Hindlimb muscle (tissue), 1 donor: ENCODE data around the gene C9. TPM values are rescaled to one million over a fixed set of nuclear protein-coding genes. Genes with fewer than 3 reads are reported as not detected.
"Not testable (repeated sequence)": the region's sequence is repeated elsewhere in the genome, so short reads cannot be mapped to it uniquely, and the experiment has no call there.

Experiments
- DNase-seq: peaks from one replicate; pipeline ENCODE4 v3.0.0-alpha.2; 2013
- polyA plus RNA-seq: library from polyadenylated mRNA; unstranded; fragments of 120-200 nt; gene quantifications from one replicate; pipeline ENCODE4 v1.2.1, GENCODE V29; 2013; ENCODE audit not compliant: insufficient read length

The C9 gene
- polyA plus RNA-seq = 0.34 TPM

GRCh38 chr5:39364367-39364766, at the start of gene C9:
Gene C9 (minus strand): TSS chr5:39364495. CDS start chr5:39364464, 31 bp downstream.
- DNase-seq = no peak

GRCh38 chr5:39413771-39414170, 49.5 kb upstream of the C9 start:
- no peak for DNase-seq

DNA sequence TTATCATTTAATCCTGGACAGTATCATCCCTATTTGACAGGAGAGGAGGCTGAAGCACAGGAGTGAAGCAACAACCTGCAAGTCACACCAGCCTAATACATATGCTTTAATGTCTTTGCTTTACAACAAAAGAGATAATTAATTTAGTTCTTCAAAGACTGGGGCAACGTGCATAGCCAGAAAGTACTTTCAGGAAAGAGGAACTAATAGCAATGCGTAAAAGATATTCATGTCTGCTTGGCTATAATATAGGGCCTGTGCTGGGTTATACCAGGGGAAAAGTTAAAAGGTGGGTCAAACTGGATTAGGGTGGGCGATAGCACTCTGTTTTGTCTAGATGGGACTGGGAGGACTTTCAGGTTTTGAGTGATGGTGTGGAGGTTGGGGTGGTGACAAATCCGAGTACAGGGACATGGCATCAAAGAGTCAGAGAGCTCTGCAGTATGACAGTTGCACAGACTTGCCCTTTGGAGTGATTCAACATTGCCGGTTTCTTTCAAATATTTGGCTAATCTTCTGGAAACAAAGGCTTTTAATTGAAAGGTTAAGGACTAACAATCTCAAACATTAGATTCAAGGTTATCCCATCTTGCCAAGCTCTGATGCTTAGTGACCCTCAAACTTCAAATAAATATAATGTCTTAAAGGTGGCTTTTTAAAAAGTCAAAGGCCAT, 48.6 kb upstream of the C9 start:
- no peak for DNase-seq

- DNase-seq = no peak
Measured at GRCh38 chr5:39411985-39412384, 47.7 kb upstream of the C9 start.

DNA sequence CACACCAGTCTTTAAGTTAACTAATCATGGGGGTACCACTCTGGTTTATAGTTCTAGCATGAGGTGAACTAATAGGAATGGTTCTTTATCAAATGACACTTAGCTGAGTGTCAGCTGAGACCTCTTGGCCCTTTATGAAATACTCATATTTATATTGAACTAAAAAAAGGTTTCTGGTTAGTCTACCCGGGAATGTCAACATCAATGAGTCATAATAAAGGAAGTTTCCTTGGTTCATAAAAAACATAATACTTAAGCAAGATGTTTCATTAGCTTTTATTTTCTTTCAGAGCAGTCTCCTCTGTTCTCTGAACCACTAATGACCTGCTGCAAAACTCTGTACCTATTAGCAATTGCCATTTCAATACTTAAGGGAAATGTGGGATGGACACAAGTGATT, 46.8 kb upstream of the C9 start:
- no peak for DNase-seq

DNA sequence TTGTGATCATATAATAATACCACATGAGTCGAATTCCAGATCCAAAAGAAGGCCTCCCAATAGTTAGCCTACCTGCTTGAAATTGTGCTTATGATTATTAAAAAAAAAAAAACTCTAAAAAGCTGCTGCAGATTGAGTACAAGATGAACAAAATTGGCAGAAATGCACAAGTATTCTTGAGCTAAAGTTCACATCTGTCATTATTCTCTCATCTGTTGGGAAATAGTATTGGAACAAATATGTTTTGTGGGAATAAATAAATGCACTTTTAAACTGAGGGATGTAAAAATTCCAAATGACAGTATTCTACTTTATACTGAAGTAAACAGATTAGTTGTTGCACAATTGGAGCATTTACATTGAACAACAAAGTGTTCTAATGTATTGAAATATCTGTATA, 44.7 kb upstream of the C9 start:
- DNase-seq = no peak

DNA sequence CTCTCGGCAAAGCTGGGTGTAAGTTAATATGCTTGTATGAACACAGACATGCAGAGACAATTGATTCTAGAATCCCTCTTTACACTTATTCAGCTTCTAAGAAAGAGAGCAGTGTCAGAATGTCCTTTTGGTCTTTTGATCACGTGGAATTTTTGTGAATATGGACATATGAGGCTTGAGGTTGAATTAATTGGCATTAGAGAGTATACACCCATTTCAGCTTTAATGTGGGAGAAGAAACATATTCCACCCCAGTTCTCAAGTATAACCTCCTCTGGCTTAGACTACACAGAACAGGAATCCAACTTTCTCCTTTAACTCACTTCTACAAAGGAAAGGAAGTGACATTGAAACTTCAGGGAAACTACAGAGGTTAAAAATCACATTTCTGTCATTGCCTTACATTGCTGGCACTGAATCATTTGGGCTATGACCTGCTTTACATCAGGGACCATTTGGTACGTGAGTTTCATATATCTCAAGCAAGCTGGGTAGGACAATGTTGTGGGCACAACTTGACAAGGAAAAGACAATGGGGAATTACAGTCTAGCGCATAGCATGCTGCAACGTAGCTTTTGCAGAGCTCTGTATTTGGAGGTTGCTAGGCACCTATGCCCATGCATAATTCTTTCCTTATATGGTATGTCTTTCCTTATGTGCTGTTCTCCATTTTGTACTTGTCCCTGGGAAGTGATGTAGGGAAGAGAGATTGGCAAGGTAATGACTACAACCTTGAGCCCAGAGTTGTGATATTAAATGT, 41.0 kb upstream of the C9 start:
- no peak for DNase-seq

GRCh38 chr5:39403761-39404160, 39.5 kb upstream of the C9 start:
- DNase-seq = not testable (repeated sequence)

DNA sequence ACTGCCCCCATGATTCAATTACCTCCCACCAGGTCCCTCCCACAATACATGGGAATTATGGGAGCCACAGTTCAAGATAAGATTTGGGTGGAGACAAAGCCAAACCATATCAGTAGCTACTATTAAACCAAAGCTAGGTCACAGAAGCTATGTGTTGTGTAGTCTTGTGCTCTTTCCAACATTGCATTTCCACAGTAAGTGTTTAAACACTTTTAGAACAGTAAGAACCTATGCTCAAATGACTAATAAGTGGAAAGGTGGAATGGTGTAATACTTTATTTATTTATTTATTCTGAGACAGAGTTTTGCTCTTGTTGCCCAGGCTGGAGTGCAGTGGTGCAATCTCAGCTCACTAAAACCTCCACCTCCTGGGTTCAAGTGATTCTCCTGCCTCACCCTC, 37.8 kb upstream of the C9 start:
- DNase-seq = not testable (repeated sequence)

- DNase-seq = no peak
Measured at GRCh38 chr5:39400713-39401578, 36.7 kb upstream of the C9 start.

DNA sequence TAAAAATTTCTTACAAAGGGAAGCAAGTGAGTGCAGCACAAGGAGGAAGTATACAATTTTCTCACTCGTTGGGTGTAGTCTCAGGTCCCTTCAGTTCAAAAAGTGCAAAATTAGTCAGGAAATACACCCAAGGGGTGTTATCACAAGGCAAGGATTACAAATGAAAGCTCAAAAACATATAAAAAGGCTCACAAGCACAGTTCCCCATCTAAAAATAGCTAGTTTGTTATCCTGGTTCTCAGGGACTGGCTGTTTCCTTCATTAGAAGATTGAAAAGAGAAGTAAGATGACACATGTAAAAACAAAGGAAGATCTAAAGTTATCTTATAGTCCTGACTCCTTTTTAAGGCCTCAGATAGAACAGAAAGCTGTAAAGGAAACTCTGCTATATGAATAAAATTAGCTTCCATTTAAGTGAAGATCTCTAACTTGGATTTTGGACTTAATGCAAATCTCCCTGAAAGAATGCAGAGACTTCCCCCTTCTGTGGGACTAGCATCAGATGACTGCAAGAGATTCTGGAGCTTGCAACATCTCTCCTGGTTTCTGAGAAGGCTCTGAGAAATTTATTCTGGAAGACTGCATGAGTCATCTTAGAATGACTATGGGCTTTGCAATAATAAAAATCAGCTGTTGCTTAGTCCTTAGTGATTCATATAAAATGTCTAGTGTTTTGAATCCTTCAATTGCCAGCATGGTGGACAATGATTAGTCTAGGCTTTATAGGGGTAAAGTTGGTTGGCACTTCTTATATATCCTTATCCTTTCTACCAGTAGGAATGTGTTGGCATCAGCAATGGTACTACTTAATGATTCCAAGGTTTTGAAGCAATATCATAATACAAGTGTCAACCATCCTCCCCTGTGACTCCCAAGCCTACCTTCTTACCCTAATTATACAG, 35.1 kb upstream of the C9 start:
- no peak for DNase-seq

DNA sequence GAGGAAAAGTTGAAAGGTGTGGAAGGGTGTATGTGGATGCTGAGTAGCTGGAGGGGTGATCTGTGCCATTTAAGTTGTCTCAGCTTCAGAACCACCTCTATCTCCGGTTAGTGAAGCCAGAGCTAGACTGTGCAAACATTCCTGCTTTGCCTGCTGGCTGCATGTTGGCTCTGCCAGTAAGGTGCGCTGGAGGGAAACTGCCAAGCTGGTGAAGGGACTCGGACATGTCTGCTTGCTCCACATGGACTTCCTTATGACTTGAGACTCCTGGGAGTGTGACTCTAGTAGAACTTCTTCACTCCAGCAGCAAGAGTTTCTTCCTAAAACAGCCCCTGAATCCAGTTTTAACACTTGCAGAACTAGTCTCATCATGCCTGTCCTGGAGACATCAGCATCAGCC, 32.5 kb upstream of the C9 start:
- no peak for DNase-seq

DNA sequence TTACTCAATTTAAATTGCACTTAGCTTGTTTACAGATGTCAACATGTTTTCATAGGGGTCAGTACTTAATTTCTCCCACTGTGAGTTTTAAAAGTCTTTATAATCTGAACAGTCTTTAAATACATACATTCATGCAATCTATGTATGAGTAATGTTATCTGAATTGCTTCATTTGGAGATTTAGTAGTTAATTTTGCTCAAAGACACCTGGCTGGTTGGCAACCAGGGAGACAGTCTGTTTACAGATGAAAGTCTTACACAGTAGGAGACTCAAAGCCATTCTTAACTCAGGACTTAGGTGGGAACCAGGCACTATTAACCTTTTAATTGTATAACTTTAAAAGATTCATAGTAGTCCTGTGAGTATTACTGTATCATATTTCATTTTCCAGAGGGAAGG, 31.2 kb upstream of the C9 start:
- DNase-seq = no peak

- no peak for DNase-seq
Measured at GRCh38 chr5:39394946-39395345, 30.7 kb upstream of the C9 start.

GRCh38 chr5:39390945-39391344, 26.6 kb upstream of the C9 start:
- no peak for DNase-seq

DNA sequence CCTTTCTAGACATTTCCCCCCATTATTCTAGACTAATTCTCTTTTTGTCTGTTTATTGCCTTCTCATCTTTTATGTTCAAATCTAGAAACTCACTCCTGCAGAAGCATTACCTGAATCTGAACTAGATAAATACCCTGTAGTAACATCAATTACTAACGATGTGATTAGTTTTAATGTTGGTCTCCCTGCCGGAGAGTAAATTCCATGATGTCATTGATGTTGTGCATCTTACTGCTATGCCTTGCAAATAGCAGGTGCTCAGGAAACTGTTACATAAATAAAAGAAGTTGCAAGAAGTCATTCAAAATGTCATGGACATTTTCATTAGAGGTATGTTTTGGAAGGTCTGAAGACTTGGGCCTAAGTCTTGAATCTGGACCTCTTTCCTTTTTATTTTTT, 23.0 kb upstream of the C9 start:
- no peak for DNase-seq

DNA sequence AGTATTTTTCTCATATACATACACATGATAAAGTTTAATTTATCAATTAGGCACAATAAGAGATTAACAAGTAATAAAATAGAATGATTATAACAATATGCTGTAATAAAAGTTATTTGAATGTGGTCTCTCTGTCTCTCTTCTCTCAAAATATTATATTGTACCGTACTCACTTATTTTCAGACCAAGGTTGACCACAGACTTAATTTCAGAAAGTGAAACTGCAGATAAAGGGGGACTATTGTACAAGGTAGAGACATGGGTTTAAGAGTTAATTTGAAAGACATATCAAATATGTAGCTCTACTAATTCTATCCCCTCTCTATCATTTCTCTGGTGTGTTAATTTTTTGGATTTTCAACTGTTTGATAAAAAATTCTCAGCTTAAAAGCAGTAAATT, 20.0 kb upstream of the C9 start:
- no peak for DNase-seq

DNA sequence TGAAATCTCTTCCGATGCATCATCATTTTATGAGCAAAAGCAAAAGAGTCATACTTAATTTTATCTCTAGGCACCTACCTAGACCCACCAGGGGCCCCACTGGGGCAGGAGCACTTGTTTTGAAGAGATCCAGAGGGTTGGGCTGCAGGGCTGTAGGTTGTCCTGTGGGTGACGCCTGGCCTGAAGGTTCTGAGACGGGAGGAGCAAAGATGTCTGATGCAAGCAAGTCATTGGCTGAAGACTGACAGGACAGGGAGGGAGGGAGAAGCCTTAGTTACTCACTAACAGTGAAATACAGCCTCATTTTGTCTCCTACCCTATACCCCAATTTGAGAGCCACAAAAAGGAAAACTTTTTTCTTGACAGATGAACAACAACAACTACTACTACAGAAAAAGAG, 17.1 kb upstream of the C9 start:
- no peak for DNase-seq

DNA sequence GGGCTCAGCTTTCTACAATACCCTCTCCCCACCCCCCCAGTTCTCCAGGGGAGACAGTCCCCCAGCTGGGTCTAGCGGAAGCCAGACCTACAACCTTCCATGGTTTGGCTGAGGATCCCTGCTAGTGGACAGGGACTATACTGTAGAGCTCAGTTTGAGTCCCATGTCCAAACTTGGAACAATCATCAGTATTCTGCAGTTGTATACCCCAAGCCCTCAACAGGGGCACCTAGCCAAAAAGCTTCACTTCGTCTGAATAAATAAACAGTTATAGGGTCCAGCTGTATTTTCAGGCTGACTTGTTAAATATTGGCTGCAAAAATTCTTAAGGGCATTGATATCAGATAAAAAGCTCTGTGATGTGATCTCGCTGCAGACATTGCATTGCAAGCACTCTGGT, 15.4 kb upstream of the C9 start:
- peak; percentile 61 for DNase-seq

DNA sequence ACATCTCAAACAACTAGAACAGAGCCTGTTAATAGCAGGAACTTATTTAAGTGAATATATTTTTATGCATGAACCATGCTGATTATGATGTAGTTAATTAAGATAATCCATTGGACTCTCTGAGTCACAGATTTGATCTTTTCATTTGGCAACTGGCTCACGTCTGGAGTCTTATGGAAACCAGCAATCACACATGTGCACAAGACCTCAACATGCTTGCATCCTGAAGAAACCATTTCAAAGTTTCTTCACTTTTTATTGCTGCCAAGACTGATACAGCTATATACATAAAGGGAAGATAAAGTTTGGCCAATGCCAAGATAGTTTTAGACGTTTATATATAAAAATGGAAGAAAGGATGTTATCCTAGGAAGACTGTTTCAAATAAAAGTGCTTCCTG, 13.3 kb upstream of the C9 start:
- no peak for DNase-seq

DNA sequence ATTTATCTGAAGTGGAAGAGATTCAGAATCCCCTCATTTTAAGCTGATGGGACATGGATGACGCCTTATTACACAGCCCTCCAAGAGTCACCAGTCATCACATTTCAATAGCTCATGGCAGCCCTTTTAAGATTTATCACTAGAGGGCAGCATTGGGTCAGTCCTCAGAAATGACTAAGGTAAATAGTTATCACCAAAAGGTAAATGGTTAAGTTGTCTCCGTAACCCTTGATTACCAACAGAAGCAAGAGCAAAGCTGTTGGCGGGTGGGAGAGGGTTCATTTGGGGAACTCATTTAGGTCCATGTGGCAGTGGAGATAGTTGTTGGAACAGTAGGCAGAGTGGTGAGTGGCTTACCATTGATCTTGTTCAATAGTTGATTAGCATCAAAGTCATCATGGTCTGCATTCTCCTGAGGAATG, 12.0 kb upstream of the C9 start:
- no peak for DNase-seq

- no peak for DNase-seq
Measured at GRCh38 chr5:39373791-39374190, 9.5 kb upstream of the C9 start.

DNA sequence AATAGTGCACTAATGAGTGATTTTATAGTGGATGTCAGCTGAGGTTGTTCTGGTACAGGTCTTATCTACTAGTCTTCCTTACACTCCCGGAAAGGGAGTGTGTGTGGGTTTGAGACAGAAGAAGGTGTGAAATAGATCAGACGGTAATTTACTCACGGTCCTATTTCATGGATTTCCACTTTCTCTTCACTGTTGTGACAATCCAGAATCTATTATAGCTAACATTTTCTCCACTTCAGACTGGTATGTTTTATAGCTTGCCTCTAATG, 7.0 kb upstream of the C9 start:
- no peak for DNase-seq
